Effector memory CD4-positive, alpha-beta T cell (primary cell): ENCODE measurements around the gene ITIH4.

Experiments used
- DNase-seq, 3 donors: peaks; one replicate each; pipeline ENCODE4 v3.0.0-alpha.2; 2020
- H3K27ac ChIP-seq: 2 replicates; pipeline ENCODE4 v1.7.0; 2013; ENCODE audit warnings: mild to moderate bottlenecking, low read length, moderate library complexity; ENCODE audit not compliant: insufficient read depth, poor library complexity, severe bottlenecking
- H3K27me3 ChIP-seq: replicated peaks from 2 replicates; pipeline ENCODE4 v1.7.0; 2013; ENCODE audit warnings: mild to moderate bottlenecking, low read length; ENCODE audit not compliant: insufficient read depth, control insufficient read depth, poor library complexity, severe bottlenecking
- H3K36me3 ChIP-seq: 2 replicates; pipeline ENCODE4 v1.7.0; 2013; ENCODE audit warnings: mild to moderate bottlenecking, low read length, moderate library complexity; ENCODE audit not compliant: control insufficient read depth, insufficient read depth
- H3K4me1 ChIP-seq: 2 replicates; pipeline ENCODE4 v1.7.0; 2013; ENCODE audit warnings: low read length, mild to moderate bottlenecking; ENCODE audit not compliant: control insufficient read depth, insufficient read depth, poor library complexity, severe bottlenecking
- H3K4me3 ChIP-seq: 2 replicates; pipeline ENCODE4 v1.7.0; 2013; ENCODE audit warnings: low read length, low read depth, mild to moderate bottlenecking; ENCODE audit not compliant: insufficient read depth, poor library complexity, severe bottlenecking
- H3K9me3 ChIP-seq: 2 replicates; pipeline ENCODE4 v1.7.0; 2013; ENCODE audit warnings: mild to moderate bottlenecking, low read length, moderate library complexity; ENCODE audit not compliant: control insufficient read depth

Gene ITIH4

GRCh38 chr3:52871761-52872160 is 41.3 kb upstream of the ITIH4 start:
- DNase-seq, result no peak
- Histone ChIP-seq H3K27ac (no peak overlapping the region), H3K27me3 (no peaks in the 10 kb centered on the region), H3K9me3 (no peaks in the 10 kb centered on the region), H3K4me1 (peaks cover 4% of the 10 kb centered on the region), H3K36me3 (peaks cover 7% of the 10 kb centered on the region), H3K4me3 (no peak overlapping the region)

GRCh38 chr3:52870471-52870870 is 40.0 kb upstream of the ITIH4 start:
- Histone ChIP-seq H3K4me3 (no peak overlapping the region), H3K27ac (no peak overlapping the region), H3K9me3 (no peaks in the 10 kb centered on the region), H3K36me3 (peaks cover 8% of the 10 kb centered on the region), H3K4me1 (peaks cover 3% of the 10 kb centered on the region), H3K27me3 (no peaks in the 10 kb centered on the region)
- no peak for DNase-seq

- Histone ChIP-seq H3K4me3 (no peak overlapping the region), H3K27me3 (no peaks in the 10 kb centered on the region), H3K27ac (no peak overlapping the region), H3K4me1 (no peaks in the 10 kb centered on the region), H3K36me3 (peaks cover 8% of the 10 kb centered on the region), H3K9me3 (no peaks in the 10 kb centered on the region)
- no peak for DNase-seq
These were observed 36.0 kb upstream of the ITIH4 start for GRCh38 chr3:52866427-52866826.

GRCh38 chr3:52865994-52866393 is 35.5 kb upstream of the ITIH4 start:
- no peak overlapping the region for H3K27ac ChIP-seq
- H3K4me3 ChIP-seq, result no peak overlapping the region
- no peaks in the 10 kb centered on the region for H3K4me1 ChIP-seq
- DNase-seq, result no peak
- no peaks in the 10 kb centered on the region for H3K27me3 ChIP-seq
- no peaks in the 10 kb centered on the region for H3K9me3 ChIP-seq
- H3K36me3 ChIP-seq, result peaks cover 8% of the 10 kb centered on the region

GRCh38 chr3:52860424-52860768 is 29.9 kb upstream of the ITIH4 start:
- Histone ChIP-seq H3K27ac (no peak overlapping the region), H3K4me1 (no peaks in the 10 kb centered on the region), H3K9me3 (no peaks in the 10 kb centered on the region)

GRCh38 chr3:52859686-52860423 is 29.4 kb upstream of the ITIH4 start:
- H3K4me3 ChIP-seq, result no peak overlapping the region
- no peak overlapping the region for H3K27ac ChIP-seq
- H3K9me3 ChIP-seq, result no peaks in the 10 kb centered on the region

More at GRCh38 chr3:52860424-52860768, 29.9 kb upstream of the ITIH4 start:
- H3K36me3 ChIP-seq, result peaks cover 5% of the 10 kb centered on the region
- no peak overlapping the region for H3K4me3 ChIP-seq
- DNase-seq, result no peak
- H3K27me3 ChIP-seq, result no peaks in the 10 kb centered on the region

GRCh38 chr3:52857864-52858263 is 27.4 kb upstream of the ITIH4 start:
- Histone ChIP-seq H3K4me1 (no peaks in the 10 kb centered on the region), H3K36me3 (peaks cover 13% of the 10 kb centered on the region), H3K4me3 (no peak overlapping the region), H3K9me3 (no peaks in the 10 kb centered on the region), H3K27me3 (no peaks in the 10 kb centered on the region), H3K27ac (no peak overlapping the region)
- DNase-seq, result no peak

More at GRCh38 chr3:52859686-52860423, 29.4 kb upstream of the ITIH4 start:
- Histone ChIP-seq H3K36me3 (peaks cover 6% of the 10 kb centered on the region), H3K4me1 (no peaks in the 10 kb centered on the region), H3K27me3 (no peaks in the 10 kb centered on the region)
- no peak for DNase-seq

- H3K36me3 ChIP-seq, result peaks cover 15% of the 10 kb centered on the region
- no peak overlapping the region for H3K27ac ChIP-seq
- DNase-seq, result no peak
- no peak overlapping the region for H3K4me3 ChIP-seq
- no peaks in the 10 kb centered on the region for H3K4me1 ChIP-seq
- no peaks in the 10 kb centered on the region for H3K27me3 ChIP-seq
- no peaks in the 10 kb centered on the region for H3K9me3 ChIP-seq
These were observed 26.7 kb upstream of the ITIH4 start for GRCh38 chr3:52857133-52857532.

GRCh38 chr3:52856666-52857065 is 26.2 kb upstream of the ITIH4 start:
- H3K36me3 ChIP-seq, result peaks cover 20% of the 10 kb centered on the region
- H3K27me3 ChIP-seq, result no peaks in the 10 kb centered on the region
- no peak for DNase-seq
- H3K27ac ChIP-seq, result no peak overlapping the region
- no peaks in the 10 kb centered on the region for H3K9me3 ChIP-seq
- H3K4me1 ChIP-seq, result no peaks in the 10 kb centered on the region
- no peak overlapping the region for H3K4me3 ChIP-seq

- no peak for DNase-seq
- Histone ChIP-seq H3K9me3 (no peaks in the 10 kb centered on the region), H3K36me3 (peaks cover 32% of the 10 kb centered on the region), H3K27me3 (no peaks in the 10 kb centered on the region), H3K27ac (no peak overlapping the region), H3K4me3 (no peak overlapping the region), H3K4me1 (no peaks in the 10 kb centered on the region)
These were observed 23.5 kb upstream of the ITIH4 start for GRCh38 chr3:52854013-52854412.
